AG09309 (cell line): ENCODE results near the gene TSPAN9.

Source experiments
- DNase-seq: peaks from one replicate; pipeline ENCODE4 v3.0.0-alpha.2; 2010; ENCODE audit warnings: low read depth
- H3K4me3 ChIP-seq: 2 replicates; pipeline ENCODE4 v1.5.1; 2011; ENCODE audit warnings: mild to moderate bottlenecking, low read depth, low read length, moderate library complexity; ENCODE audit not compliant: control insufficient read depth
- TF ChIP-seq, protein P1 (sequence below): IDR thresholded peaks from 2 replicates; pipeline ENCODE4 v1.5.1; 2011; ENCODE audit warnings: mild to moderate bottlenecking, low read depth, low read length, inconsistent platforms; ENCODE audit not compliant: insufficient read depth, control insufficient read depth; ENCODE audit errors: missing control alignments

Gene TSPAN9

GRCh38 chr12:3195859-3196483 is 118.8 kb downstream of the TSPAN9 start:
- TF ChIP-seq, protein P1, sequence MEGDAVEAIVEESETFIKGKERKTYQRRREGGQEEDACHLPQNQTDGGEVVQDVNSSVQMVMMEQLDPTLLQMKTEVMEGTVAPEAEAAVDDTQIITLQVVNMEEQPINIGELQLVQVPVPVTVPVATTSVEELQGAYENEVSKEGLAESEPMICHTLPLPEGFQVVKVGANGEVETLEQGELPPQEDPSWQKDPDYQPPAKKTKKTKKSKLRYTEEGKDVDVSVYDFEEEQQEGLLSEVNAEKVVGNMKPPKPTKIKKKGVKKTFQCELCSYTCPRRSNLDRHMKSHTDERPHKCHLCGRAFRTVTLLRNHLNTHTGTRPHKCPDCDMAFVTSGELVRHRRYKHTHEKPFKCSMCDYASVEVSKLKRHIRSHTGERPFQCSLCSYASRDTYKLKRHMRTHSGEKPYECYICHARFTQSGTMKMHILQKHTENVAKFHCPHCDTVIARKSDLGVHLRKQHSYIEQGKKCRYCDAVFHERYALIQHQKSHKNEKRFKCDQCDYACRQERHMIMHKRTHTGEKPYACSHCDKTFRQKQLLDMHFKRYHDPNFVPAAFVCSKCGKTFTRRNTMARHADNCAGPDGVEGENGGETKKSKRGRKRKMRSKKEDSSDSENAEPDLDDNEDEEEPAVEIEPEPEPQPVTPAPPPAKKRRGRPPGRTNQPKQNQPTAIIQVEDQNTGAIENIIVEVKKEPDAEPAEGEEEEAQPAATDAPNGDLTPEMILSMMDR, result no peak
- no peak overlapping the region for H3K4me3 ChIP-seq
- no peak for DNase-seq

- DNase-seq, result no peak
- H3K4me3 ChIP-seq, result no peak overlapping the region
- TF ChIP-seq, protein P1, result no peak
Measured at GRCh38 chr12:3196488-3196887, 119.3 kb downstream of the TSPAN9 start.

- no peak overlapping the region for H3K4me3 ChIP-seq
- TF ChIP-seq, protein P1, result no peak
- DNase-seq, result no peak
Measured at GRCh38 chr12:3197131-3197818, 120.1 kb downstream of the TSPAN9 start.

DNA sequence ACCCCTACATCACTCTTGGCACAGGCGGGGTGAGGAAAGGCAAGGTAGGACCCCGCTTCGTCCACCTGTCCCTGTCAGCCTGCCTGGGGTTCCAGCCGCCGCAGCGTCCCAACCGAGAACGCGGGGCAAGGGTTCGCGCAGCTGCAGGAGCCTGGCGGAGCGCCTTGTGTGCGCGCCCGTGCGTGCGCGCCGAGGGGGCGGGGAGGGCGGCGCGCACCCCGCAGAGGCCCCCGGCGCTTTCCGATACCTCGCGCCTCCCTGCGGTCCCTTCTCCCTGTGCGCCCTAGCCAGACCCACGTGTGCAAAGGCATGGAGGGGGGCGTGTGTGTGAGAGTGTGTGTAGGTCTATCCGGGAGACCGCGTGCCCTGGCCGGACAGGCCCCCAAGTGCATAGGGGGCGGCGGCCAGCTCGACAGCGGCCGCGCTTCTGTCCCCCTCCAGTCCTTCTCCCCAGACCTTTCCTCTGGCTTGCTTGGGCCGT is 122.4 kb downstream of the TSPAN9 start:
- TF ChIP-seq, protein P1, result no peak
- DNase-seq, result no peak
- H3K4me3 ChIP-seq, result peak overlapping the region; percentile 50

GRCh38 chr12:3200032-3200617 is 122.9 kb downstream of the TSPAN9 start:
- no peak for DNase-seq
- peak overlapping the region; percentile 50 for H3K4me3 ChIP-seq

DNA sequence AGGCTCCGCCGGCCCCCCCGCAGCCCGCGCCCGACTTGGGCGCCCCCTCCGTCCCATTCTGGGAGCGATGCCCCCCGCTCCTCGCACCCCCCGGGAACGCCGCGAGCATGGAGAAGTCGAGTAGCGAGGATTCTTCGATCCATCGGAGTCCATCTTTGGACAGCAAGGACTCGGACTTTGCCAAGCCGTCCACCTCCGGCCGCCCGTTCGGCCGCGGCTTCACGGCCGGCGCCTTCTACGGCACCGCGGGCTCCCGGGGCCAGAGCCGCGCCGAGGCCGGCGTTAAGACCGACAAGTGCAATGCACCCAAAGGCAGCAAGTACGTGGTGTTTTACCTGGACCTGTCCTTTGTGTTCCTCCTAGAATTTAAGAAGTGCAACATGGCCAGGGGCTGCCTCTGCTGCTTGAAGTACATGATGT is 123.6 kb downstream of the TSPAN9 start:
- TF ChIP-seq, protein P1, result no peak
- H3K4me3 ChIP-seq, result peak overlapping the region; percentile 23
- no peak for DNase-seq

More at GRCh38 chr12:3200032-3200617, 122.9 kb downstream of the TSPAN9 start:
- TF ChIP-seq, protein P1, result no peak
